SK-N-SH (cell line): Measurements from ENCODE around the gene SYNE2.

ENCODE experiments used
- CTCF ChIP-seq: fragments of 200-600 bp; sonication (generic); IDR thresholded peaks from 2 replicates; pipeline ENCODE4 v1.6.1; 2017; ENCODE audit warnings: antibody characterized with exemption, mild to moderate bottlenecking, moderate library complexity
- ELF1 ChIP-seq: IDR thresholded peaks from 2 replicates; pipeline ENCODE4 v1.4.0; 2012
- EP300 ChIP-seq, 2 experiments: IDR thresholded peaks; 2 replicates each; pipeline versions ENCODE4 v1.4.0 to v1.6.1; 2012; ENCODE audit warnings: borderline replicate concordance in 1 of 2, low read depth in 1 of 2, low read length in 1 of 2
- EZH2phosphoT487 ChIP-seq: fragments of 200-600 bp; sonication (generic); IDR thresholded peaks from 2 replicates; pipeline ENCODE4 v1.6.1; 2017; ENCODE audit warnings: low read depth, mixed run types, mild to moderate bottlenecking, antibody characterized with exemption, moderate library complexity, borderline replicate concordance
- GABPA ChIP-seq: IDR thresholded peaks from 2 replicates; pipeline ENCODE4 v1.4.0; 2012; ENCODE audit warnings: low read depth, mild to moderate bottlenecking
- MAX ChIP-seq: IDR thresholded peaks from 2 replicates; pipeline ENCODE4 v1.4.0; 2012; ENCODE audit warnings: low read depth
- USF1 ChIP-seq: IDR thresholded peaks from 2 replicates; pipeline ENCODE4 v1.4.0; 2012; ENCODE audit warnings: low read depth, borderline replicate concordance

- TF ChIP-seq EZH2phosphoT487 (no peak), CTCF (no peak), MAX (no peak), USF1 (no peak), EP300 (IDR thresholded peaks at IDR 0.05; ENCODE audit: borderline replicate concordance in 1 of 2, low read depth in 1 of 2, low read length in 1 of 2) (no peak), ELF1 (no peak), GABPA (no peak)
Measured at GRCh38 chr14:64209444-64210131, 356.8 kb downstream of the SYNE2 start.
